Mucosa of descending colon (tissue), 3 donors: ENCODE results near the gene FBXO21. TPM values are rescaled to one million over a fixed set of nuclear protein-coding genes. Genes with fewer than 3 reads are reported as not detected.

ENCODE experiments used
- ATAC-seq: fragments of 200-7000 bp; cut with Tn5 transposase; one replicate; pipeline ENCODE4 v1.9.1; 2020; ENCODE audit warnings: mild to moderate bottlenecking, moderate library complexity
- DNase-seq, 3 donors: peaks; one replicate each; pipeline ENCODE4 v3.0.0-alpha.2; 2020
- H3K36me3 ChIP-seq: fragments of 200-600 bp; one replicate; pipeline ENCODE4 v1.8.0; 2021; ENCODE audit warnings: low read depth, mild to moderate bottlenecking
- H3K4me1 ChIP-seq: fragments of 200-600 bp; one replicate; pipeline ENCODE4 v1.8.0; 2021; ENCODE audit warnings: low read depth, mild to moderate bottlenecking
- H3K4me3 ChIP-seq: fragments of 200-600 bp; one replicate; pipeline ENCODE4 v1.8.0; 2021; ENCODE audit warnings: mild to moderate bottlenecking
- H3K9me3 ChIP-seq: fragments of 200-600 bp; one replicate; pipeline ENCODE4 v1.8.0; 2021; ENCODE audit warnings: mild to moderate bottlenecking
- intact Hi-C, 2 donors: fragments of 100-400 bp; cut with DNase I in 1 of 2; cut with micrococcal nuclease in 1 of 2; formaldehyde crosslinking; loops; one replicate each; pipeline versions ENCODE4 v1.11.0 to v1.11.1; 2022; cut with DNase I, micrococcal nuclease
- total RNA-seq, 3 donors: library from RNA; stranded (reverse); fragmentation: NEBNext Ultra II Directional in 2 of 3; extraction: Animal tissue kit (Norgen Biotek cat#: 25700) in 2 of 3; gene quantifications; one replicate each; pipeline versions ENCODE4 v1.2.1 to v1.2.4, GENCODE V29; 2021 to 2023
- TF ChIP-seq, protein P1 (sequence below): fragments of 200-600 bp; IDR thresholded peaks from one replicate; pipeline ENCODE4 v1.8.0; 2022; ENCODE audit warnings: antibody characterized with exemption, mild to moderate bottlenecking
- donor health status: DM: no; HTN: no; CAD: no; lungs with moderate emphysema.
- donor health status: DM: no; HTN: no; CAD: no.
- donor health status: DM: no; HTN: yes; CAD: no.

FBXO21 gene
- total RNA-seq, 3 donors from 2014 or later: 14.7 to 44.6 (median 30.7) TPM

DNA sequence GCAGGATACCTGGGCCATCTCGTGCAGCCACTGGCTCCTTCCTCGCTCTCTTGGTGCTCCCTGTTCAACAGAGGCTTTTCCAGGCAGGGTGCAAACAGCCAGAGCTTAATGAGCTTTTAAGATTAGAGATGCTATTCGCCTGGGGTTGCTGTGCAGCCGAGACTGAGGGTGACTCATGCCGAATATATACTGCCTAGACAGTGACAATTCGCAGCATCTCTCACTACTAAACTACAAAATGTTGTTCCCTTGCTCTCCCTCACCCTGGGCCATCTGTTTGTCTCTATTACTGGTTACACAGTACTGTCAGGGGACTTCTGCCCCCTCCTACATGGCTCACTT, 65.0 kb downstream of the FBXO21 start:
- no peak for ATAC-seq
- no peak for DNase-seq
- intact Hi-C loops: no loop called here
- Histone ChIP-seq H3K36me3 (no peaks in the 10 kb centered on the region), H3K4me3 (no peak overlapping the region), H3K4me1 (no peaks in the 10 kb centered on the region), H3K9me3 (no peaks in the 10 kb centered on the region)
- TF ChIP-seq, protein P1, sequence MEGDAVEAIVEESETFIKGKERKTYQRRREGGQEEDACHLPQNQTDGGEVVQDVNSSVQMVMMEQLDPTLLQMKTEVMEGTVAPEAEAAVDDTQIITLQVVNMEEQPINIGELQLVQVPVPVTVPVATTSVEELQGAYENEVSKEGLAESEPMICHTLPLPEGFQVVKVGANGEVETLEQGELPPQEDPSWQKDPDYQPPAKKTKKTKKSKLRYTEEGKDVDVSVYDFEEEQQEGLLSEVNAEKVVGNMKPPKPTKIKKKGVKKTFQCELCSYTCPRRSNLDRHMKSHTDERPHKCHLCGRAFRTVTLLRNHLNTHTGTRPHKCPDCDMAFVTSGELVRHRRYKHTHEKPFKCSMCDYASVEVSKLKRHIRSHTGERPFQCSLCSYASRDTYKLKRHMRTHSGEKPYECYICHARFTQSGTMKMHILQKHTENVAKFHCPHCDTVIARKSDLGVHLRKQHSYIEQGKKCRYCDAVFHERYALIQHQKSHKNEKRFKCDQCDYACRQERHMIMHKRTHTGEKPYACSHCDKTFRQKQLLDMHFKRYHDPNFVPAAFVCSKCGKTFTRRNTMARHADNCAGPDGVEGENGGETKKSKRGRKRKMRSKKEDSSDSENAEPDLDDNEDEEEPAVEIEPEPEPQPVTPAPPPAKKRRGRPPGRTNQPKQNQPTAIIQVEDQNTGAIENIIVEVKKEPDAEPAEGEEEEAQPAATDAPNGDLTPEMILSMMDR: no peak

DNA sequence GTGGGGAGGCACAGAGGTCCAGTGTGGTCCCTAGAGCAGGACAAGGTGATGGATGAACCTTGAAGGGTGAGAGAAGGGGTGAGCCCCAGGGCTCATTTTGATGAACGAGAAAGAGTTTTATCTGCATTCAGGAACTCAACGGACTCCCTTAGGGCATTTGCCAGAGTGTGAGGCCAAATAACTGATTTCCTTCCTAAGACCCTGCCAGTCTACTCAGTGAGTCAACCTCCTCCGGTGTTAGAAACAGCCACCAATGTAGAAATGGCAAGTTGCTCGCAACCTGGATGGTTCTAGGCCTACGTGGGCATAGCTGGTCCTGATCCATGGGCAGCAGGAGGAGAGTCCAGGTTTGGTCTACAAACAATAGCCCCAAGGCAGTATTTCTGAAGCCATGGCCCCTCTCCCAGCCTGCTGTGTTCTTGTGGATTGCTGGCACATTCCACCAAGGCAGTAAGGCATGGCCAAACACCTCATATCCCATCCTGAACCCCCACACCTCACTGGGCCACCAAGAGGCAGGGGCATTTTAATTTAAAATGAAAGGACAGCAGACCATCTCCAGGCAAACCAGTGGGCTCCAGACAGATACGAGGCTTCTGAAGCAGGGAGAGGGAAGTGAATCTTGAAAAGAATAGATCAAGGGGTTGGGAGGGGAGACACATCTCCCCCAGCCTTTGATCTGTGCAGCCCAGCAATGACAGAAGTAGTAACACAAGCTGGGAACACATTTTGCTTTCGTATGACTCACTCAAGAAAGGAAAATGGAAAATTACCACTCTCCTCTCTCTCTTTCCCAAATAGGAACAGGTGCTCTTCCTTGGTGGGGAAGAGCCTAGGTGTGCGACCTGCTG, 65.6 kb downstream of the FBXO21 start:
- ATAC-seq (no peak), DNase-seq (no peak)
- Histone ChIP-seq H3K36me3 (no peaks in the 10 kb centered on the region), H3K4me1 (no peaks in the 10 kb centered on the region), H3K4me3 (no peak overlapping the region), H3K9me3 (no peaks in the 10 kb centered on the region)
- TF ChIP-seq, protein P1: no peak
- intact Hi-C loops: no loop called here

DNA sequence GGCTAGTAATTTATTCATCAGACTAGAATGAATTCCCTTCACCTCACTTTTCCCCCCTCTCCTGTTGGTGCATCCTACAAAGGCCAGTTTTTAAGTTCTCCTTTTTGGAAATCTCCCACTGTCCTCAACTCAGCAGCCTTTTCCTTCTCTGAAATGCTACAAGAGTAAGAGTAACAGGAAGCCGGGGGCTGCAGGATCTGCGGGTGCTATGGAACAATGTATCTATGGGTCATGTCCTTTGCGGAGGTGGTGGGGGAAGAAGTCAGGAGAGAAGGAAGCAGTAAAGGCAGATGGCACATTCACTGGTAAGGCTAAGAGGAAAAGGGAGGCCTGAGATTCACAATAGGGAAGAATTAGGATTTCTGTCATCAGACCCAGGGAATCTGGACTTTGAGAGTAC, 68.8 kb downstream of the FBXO21 start:
- ATAC-seq (no peak), DNase-seq (no peak)
- Histone ChIP-seq H3K4me1 (no peaks in the 10 kb centered on the region), H3K36me3 (no peaks in the 10 kb centered on the region), H3K4me3 (no peak overlapping the region), H3K9me3 (no peaks in the 10 kb centered on the region)
- intact Hi-C loops: no loop called here
- TF ChIP-seq, protein P1: no peak

DNA sequence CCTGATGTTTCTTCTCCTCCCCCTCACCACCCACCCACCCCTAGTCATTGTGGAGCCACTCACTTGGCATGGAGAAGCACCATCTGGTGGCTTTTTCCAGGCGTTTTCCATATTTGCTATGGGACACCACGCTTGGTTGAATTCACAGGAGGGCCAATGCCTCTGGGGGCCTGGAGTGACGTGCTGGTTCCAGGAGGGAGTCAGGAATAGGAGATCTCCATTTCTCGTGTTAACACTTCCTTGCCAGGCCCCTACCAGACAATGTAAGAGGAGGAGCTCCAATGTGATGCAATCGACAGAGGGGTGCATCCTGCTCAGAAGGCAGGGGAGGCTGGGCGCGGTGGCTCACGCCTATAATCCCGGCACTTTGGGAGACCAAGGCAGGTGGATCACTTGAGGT, 69.5 kb downstream of the FBXO21 start:
- TF ChIP-seq, protein P1: no peak
- intact Hi-C loops: no loop called here

DNA sequence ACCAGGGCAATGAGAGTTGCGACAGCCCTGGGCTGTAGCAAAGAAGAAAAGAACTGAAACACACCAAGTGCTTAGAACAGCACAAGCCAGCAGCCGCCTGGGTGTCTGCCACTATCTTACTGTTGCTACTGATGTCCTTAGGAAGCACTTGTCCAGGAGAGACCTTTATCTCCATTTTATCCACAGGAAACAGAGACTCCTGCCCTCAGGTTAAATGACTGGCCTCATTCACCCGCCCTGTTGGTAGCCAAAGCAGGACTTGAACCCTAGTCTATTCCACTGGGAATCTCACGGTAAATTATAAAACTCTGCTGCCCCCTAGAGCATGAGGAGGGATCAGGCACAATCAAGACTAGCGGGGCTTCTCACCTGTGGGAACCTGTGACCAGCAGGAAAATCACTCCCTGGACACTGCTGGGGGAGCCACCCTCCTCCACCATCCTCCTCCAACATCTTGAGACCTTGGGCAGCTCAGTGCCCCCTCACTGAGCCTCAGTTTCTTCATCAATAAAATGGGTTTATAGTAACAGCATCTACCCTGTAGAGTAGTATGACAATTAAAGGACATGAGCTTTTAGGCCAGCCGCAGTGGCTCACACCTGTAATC, 70.6 kb downstream of the FBXO21 start:
- ATAC-seq: peak; percentile 58
- intact Hi-C loops: loop anchor here in 1 of 2 donors (5.0 kb wide), 1 partner anchor 92 kb away; no protein-coding TSS in a partner anchor
- no peaks in the 10 kb centered on the region for H3K9me3 ChIP-seq
- no peak overlapping the region for H3K4me3 ChIP-seq
- DNase-seq: peak in 1 of 3 donors; percentile 41
- H3K4me1 ChIP-seq: no peaks in the 10 kb centered on the region
- H3K36me3 ChIP-seq: no peaks in the 10 kb centered on the region
- TF ChIP-seq, protein P1: no peak

More for the DNA sequence above, 69.5 kb downstream of the FBXO21 start:
- Histone ChIP-seq H3K36me3 (no peaks in the 10 kb centered on the region), H3K9me3 (no peaks in the 10 kb centered on the region), H3K4me1 (no peaks in the 10 kb centered on the region), H3K4me3 (no peak overlapping the region)
- no peak for DNase-seq
- no peak for ATAC-seq
